Activated CD4-positive, alpha-beta T cell treated with anti-CD3 and anti-CD28 coated beads, Interleukin-2, amount 10 ng/mL, durations not matched to agents 7 days and 5 days (primary cell): ENCODE measurements around the gene ITGAE. TPM values are rescaled to one million over a fixed set of nuclear protein-coding genes. Genes with fewer than 3 reads are reported as not detected.

Experiments used
- total RNA-seq, 2 experiments: library from RNA; stranded (reverse); gene quantifications; one replicate each; pipeline ENCODE4 v1.2.3, GENCODE V29; 2021

Gene ITGAE
- total RNA-seq, 2 experiments from 2014 or later = 18.3 to 20.9 TPM

Other genes with a start within 250 kb of the ITGAE start
- gene TRPV3, start 243.4 kb downstream of the ITGAE start, total RNA-seq = under 1 TPM; 0.10 to 0.27 TPM
- 1 to 10 TPM; 3.1 to 4.3 TPM for gene TRPV1, start 191.8 kb downstream of the ITGAE start, total RNA-seq
- 10 to 100 TPM; 11.5 to 12.3 TPM for gene SHPK, start 164.9 kb downstream of the ITGAE start, total RNA-seq
- 10 to 100 TPM; 10.3 TPM for gene CTNS, start 164.4 kb downstream of the ITGAE start, total RNA-seq
- gene TAX1BP3, start 132.6 kb downstream of the ITGAE start, total RNA-seq = 10 to 100 TPM; 17.4 to 18.4 TPM
- gene EMC6, start 132.4 kb downstream of the ITGAE start, total RNA-seq = 10 to 100 TPM; 34.8 to 37.3 TPM
- 10 to 100 TPM; 33.6 to 39.4 TPM for gene P2RX5, start 105.0 kb downstream of the ITGAE start, total RNA-seq
- 10 to 100 TPM; 27.6 to 31.2 TPM for gene HASPIN, start 77.3 kb downstream of the ITGAE start, total RNA-seq
- gene NCBP3, start 45.1 kb upstream of the ITGAE start, total RNA-seq = 10 to 100 TPM; 43.6 to 43.7 TPM
- 1 to 10 TPM; 3.4 to 4.0 TPM for gene CAMKK1, start 91.9 kb upstream of the ITGAE start, total RNA-seq
- under 1 TPM in 1 of 2 experiments, not detected in 1; 0.12 TPM for gene P2RX1, start 115.3 kb upstream of the ITGAE start, total RNA-seq
- gene ATP2A3, start 163.2 kb upstream of the ITGAE start, total RNA-seq = 100 to 1,000 TPM; 294 to 329 TPM